ENCODE data around the gene BLOC1S3.

BLOC1S3 gene

GRCh38 chr19:45182758-45183157, 4.2 kb downstream of the BLOC1S3 start:
- DNase-seq (ENCODE audit: low read depth in 2 of 2): no peak

DNA sequence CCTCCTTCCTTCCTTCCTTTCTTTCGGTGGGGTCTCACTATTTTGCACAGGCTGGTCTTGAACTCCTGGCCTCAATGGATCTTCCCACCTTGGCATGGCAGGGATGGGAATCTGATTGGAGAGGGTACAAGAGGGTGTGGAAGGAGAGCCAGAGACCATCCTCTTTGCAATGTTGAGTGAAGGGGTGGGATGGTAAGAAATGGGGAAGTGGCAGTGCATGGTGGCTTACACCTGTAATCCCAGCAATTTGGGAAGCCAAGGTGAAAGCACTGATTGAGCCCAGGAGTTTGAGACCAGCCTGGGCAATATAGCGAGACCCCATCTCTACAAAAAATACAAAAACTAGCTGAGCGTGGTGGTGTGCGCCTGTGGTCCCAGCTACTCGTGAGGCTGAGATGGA, 5.5 kb downstream of the BLOC1S3 start:
- no peak for DNase-seq (ENCODE audit: low read depth in 2 of 2)

- DNase-seq (ENCODE audit: low read depth in 2 of 2): no peak
Observed at GRCh38 chr19:45186509-45187334, 8.1 kb downstream of the BLOC1S3 start.

GRCh38 chr19:45187421-45188100, 9.0 kb downstream of the BLOC1S3 start:
- no peak for DNase-seq (ENCODE audit: low read depth in 2 of 2)

- no peak for DNase-seq (ENCODE audit: low read depth in 2 of 2)
Observed at GRCh38 chr19:45189971-45190370, 11.4 kb downstream of the BLOC1S3 start.

DNA sequence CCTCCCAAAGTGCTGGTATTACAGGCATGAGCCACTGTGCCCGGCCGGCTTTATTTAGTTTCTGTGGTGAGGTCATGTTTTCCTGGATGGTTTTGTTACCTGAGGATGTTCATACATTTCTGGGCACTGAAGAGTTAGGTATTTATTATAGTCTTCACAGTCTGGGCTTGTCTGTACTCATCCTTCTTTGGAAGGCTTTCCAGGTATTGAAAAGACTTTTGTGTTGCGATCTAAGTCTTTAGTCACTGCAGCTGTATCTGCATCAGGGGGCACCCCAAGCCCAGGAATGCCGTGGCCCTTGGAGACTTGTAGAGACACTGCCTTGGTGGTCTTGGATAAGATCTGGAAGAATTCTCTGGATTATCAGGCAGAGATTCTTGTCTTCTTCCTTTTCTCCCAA, 12.8 kb downstream of the BLOC1S3 start:
- no peak for DNase-seq (ENCODE audit: low read depth in 2 of 2)

DNA sequence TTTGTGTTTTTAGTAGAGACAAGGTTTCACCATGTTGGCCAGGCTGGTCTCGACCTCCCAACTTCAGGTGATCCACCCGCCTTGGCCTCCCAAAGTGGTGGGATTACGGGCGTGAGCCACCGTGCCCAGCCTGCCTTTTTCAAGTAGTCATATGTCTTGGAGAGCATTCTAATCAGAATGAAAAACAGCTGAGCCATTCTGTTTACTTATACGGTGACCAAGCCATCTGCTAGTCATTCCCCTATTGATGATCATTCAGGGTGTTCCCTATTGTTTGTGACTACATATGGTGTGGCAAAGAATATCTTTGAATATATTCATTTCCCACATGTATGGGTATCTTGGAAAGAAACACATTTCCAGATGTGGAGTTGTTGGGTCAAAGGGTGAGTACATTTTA, 17.2 kb downstream of the BLOC1S3 start:
- DNase-seq (ENCODE audit: low read depth in 2 of 2): no peak

DNA sequence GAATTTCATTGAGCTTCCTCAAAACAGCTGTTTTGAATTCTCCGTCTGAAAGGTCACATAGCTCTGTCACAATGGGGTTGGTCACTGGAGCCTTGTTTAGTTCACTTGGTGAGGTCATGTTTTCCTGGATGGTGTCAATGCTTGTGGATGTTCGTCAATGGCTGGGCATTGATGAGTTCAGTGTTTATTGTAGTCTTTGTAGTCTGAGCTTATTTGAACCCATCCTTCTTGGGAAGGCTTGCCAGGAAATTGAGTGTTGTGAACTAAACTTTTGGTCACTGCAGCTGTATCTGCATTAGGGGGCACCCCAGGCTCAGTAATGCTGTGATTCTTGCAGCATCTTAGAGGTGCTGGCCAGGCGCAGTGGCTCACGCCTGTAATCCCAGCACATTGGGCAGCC, 22.0 kb downstream of the BLOC1S3 start:
- DNase-seq (ENCODE audit: low read depth in 2 of 2): no peak

DNA sequence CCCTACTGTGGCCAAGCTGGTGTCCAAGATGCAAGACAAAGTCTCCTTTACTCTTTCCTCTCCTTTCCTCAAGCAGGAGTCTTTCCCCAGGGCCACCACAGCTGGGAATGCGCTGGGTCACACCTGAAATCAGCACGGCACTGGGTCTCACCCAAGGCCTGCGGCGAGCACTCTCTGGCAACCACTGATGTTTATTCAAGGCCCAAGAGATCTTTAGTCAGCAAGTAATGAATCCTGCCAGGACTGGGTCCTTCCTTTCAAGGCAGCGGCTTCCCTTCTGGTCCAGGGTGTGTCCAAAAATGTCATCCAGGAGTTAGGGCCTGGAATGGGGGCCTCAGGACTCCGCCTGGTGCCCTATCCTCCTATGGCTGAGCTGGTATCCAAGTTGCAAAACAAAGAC, 24.1 kb downstream of the BLOC1S3 start:
- DNase-seq (ENCODE audit: low read depth in 2 of 2): no peak

- no peak for DNase-seq (ENCODE audit: low read depth in 2 of 2)
Observed at GRCh38 chr19:45205810-45206209, 27.2 kb downstream of the BLOC1S3 start.

GRCh38 chr19:45206328-45206727, 27.7 kb downstream of the BLOC1S3 start:
- DNase-seq (ENCODE audit: low read depth in 2 of 2): no peak

DNA sequence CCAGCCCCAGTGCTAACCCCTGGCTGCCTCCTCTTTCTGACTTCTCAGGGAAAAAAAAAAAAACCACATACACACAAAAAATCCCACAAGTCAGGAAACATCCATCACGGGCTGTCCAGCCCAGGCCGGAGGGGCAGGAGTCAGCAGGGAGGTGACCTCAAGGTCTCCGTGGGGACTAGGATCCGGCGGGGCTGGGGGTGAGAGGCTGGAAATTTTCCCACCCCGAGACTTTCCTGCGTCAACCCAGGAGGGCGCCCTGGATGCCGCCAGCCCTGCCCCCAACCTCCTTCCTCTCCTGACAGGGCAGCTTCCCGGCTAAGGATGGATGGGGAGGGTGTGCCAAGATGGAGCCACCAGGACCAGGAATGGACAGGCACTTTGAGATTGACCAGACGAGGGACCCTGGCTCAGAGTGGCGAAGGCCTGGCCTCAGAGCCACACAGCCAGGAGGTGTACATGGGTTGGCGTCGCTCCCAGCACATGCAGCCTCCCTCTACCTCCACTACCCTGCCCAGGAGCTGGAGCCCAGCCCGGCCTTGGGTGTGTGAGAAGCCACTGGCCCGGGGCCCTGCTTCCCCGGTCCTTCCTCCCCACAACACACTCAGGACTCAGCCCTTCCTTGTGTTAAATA, 33.3 kb downstream of the BLOC1S3 start:
- DNase-seq (ENCODE audit: low read depth in 2 of 2): no peak

DNA sequence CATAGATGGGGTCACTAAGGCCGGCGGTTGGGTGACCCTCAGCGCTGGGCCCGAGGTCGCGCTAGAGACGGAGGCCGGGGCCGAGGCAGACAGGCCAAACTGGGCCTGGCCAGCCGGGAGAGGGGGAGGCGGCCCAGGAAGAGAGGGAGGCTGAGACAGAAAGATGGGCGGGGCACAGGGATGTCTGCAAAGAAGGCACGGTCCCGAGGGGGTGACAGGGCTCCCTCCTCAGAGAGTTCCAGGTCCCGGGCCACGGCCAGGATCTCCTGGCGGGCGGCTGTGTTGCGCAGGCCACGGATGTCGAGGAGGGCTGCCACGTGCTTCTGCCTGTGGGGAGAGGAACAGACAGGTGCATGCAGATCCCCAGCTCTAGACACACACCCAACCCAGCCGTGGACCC, 34.4 kb downstream of the BLOC1S3 start:
- no peak for DNase-seq (ENCODE audit: low read depth in 2 of 2)

- DNase-seq (ENCODE audit: low read depth in 2 of 2): no peak
Observed at GRCh38 chr19:45215391-45216191, 37.0 kb downstream of the BLOC1S3 start.

DNA sequence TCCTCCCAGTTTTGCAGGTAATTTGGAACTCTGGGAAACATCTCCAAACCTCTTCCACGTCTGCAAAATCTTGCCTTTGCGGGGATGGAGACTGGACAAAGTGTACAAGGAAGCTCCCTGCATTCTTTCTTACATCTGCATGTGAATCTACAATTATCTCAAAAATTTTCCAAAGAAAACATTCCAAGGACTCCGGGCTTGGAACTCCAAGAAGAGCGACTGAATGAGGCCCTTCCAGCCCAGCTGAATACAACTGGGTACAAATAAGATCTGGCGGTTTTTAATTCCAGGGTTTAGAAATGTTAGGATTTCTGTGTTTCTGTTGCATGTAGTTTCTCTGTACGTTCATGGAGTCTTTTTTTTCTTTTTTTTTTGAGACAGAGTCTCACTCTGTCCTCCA, 38.1 kb downstream of the BLOC1S3 start:
- DNase-seq (ENCODE audit: low read depth in 2 of 2): no peak

GRCh38 chr19:45217193-45217956, 38.8 kb downstream of the BLOC1S3 start:
- DNase-seq (ENCODE audit: low read depth in 2 of 2): no peak

- no peak for DNase-seq (ENCODE audit: low read depth in 2 of 2)
Observed at GRCh38 chr19:45217957-45218334, 39.4 kb downstream of the BLOC1S3 start.

DNA sequence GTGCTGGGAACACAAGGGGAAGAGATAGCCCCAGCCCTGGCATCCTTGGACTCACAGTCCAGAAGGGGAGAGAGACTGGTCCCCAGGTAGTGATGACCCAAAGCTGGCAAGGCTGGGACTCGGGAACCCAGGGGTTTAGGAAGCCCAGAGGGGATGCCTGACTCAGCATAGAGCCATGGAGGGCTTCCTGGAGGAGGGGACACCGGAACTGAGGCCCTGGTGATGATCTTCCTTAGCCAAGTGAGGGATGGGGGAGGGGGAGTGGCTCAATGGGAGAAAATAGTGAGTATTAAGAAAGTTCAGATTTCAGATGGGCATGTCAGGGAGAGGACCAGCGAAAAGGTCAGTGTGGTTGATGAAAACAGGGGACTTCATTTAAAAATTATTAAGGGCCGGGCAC, 39.8 kb downstream of the BLOC1S3 start:
- DNase-seq (ENCODE audit: low read depth in 2 of 2): no peak

DNA sequence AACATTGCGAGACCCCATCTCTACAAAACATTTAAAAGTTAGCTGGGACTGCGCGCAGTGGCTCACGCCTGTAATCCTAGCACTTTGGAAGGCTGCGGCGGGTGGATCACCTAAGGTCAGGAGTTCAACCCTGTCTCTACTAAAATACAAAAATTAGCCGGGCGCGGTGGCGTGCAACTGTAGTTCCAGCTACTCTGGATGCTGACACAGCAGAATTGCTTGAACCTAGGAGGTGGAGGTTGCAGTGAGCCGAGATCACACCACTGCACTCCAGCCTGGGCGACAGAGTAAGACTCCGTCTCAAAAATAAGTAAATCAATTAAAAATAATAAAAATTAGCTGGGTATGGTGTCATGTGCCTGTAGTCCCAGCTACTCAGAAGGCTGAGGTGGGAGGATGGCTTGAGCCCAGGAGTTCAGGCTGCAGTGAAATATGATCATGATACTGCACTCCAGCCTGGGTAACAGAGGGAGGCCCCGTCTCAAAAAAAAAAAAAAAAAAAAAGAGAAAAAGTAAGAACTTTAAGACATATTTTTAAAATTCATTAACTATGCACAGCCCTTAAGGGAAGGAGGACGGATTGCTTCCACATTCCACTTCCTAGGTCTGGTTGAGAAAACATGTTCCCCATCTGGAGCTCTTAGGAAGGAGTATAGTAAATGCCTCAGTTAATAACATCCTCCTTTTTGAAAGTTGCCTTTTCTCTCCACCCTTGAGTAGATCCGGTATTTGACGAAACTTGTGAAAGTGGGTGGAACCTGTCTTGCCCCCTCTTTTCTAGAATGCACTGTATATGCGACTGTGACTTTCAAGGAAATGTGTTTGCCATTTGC, 40.5 kb downstream of the BLOC1S3 start:
- no peak for DNase-seq (ENCODE audit: low read depth in 2 of 2)

DNA sequence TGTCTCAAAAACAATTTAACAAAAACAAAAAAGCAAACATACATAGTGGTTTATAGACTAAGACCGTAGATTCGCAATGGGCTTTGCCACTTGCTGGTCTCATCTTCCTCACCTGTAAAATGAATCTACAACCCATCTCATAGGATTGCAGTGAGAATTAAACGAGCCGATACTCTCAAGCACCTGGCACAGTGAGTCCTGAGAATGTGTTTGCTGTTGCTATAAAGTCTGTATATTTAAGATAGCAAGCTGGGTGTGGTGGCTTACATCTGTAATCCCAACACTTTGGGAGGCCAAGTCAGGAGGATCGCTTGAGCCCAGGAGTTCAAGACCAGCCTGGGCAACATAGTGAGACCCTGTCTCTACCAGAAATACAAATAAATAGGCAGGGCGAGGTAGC, 44.1 kb downstream of the BLOC1S3 start:
- no peak for DNase-seq (ENCODE audit: low read depth in 2 of 2)

DNA sequence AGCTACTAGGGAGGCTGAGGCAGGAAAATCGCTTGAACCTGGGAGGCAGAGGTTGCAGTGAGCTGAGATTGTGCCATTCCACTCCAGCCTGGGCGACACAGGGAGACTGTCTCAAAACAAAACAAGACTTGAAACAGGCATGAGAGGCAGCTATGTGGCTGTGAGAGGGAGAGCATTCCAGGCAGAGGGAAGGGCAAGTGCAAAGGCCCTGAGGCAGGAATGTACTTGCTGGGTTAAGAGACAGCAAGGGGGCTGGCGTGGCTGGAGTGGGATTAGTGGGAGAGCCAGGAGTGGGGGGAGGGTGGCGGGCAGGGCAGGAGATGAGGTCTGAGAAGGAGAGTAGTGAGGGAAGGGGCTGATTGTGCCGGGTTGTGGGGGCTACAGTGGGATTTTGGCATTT, 45.3 kb downstream of the BLOC1S3 start:
- no peak for DNase-seq (ENCODE audit: low read depth in 2 of 2)
